ENCODE results near the gene SORL1. TPM values are rescaled to one million over a fixed set of nuclear protein-coding genes. Genes with fewer than 3 reads are reported as not detected.

Gene SORL1
- total and polyA plus RNA-seq, 2 donors from 2014 or later, result 15.2 to 74.2 TPM

DNA sequence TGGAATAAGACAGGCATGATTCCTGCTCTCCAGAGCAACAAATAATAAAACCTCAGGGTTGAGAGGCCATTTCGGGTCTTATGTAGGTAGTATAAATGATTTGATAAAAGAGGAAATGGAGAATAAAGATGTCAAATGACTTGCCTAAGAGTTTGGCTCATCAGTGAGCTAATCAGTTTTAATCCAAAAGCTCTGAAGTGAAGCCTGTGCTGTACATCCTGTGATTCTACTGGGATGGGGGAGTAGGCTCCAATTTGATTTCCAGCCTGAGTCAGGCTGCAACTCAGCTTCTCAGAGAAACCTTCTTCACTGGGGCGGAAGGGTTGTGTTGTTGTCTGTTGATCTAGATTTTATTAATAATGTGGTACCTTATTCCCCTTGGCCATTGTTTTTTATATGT lies 192.9 kb downstream of the SORL1 start:
- no peak overlapping the region for H3K4me3 ChIP-seq (ENCODE audit: low read length in 3 of 3)
- intact Hi-C loops (cut with DNase I), result no loop called here
- no peaks in the 10 kb centered on the region for H3K4me1 ChIP-seq (ENCODE audit: control insufficient read depth in 2 of 3, insufficient read depth in 2 of 3, low read depth in 1 of 3, low read length in 3 of 3)
- no peak for DNase-seq
- H3K9ac ChIP-seq (ENCODE audit: low read length in 3 of 3), result no peak overlapping the region
- no peaks in the 10 kb centered on the region for H3K27me3 ChIP-seq (ENCODE audit: control insufficient read depth, insufficient read depth, low read length)
- TF ChIP-seq, protein P1, sequence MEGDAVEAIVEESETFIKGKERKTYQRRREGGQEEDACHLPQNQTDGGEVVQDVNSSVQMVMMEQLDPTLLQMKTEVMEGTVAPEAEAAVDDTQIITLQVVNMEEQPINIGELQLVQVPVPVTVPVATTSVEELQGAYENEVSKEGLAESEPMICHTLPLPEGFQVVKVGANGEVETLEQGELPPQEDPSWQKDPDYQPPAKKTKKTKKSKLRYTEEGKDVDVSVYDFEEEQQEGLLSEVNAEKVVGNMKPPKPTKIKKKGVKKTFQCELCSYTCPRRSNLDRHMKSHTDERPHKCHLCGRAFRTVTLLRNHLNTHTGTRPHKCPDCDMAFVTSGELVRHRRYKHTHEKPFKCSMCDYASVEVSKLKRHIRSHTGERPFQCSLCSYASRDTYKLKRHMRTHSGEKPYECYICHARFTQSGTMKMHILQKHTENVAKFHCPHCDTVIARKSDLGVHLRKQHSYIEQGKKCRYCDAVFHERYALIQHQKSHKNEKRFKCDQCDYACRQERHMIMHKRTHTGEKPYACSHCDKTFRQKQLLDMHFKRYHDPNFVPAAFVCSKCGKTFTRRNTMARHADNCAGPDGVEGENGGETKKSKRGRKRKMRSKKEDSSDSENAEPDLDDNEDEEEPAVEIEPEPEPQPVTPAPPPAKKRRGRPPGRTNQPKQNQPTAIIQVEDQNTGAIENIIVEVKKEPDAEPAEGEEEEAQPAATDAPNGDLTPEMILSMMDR (IDR thresholded peaks at IDR 0.05; ENCODE audit: borderline replicate concordance, extremely low read depth, insufficient read depth), result no peak
- H3K9me3 ChIP-seq (ENCODE audit: control insufficient read depth in 2 of 3, insufficient read depth in 1 of 3, low read length in 3 of 3), result no peaks in the 10 kb centered on the region
- no peak overlapping the region for H3K27ac ChIP-seq (ENCODE audit: low read depth in 2 of 2, low read length in 2 of 2)
- FAIRE-seq, result no peak
- no peaks in the 10 kb centered on the region for H3K36me3 ChIP-seq (ENCODE audit: control insufficient read depth in 2 of 3, insufficient read depth in 3 of 3, low read length in 3 of 3)

DNA sequence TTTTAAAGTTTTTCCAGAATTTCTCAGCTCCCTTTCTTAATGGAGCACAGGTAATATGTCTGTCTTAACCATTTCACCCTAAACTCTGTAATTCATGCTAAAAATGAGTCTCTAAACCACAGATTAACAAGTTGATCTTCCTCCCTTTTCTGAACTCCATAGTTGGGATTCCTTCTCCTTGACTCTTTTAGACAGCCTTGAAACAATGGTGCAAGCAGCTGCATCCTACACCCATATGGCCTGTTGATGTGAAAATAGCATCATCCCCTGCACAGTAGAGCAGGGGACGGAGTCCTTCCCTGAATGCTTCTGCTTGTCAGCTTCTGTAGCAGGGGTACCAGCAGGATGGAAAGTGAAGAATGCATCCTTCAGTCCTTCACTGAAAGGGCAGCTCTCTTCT lies 193.5 kb downstream of the SORL1 start:
- intact Hi-C loops (cut with DNase I), result no loop called here
- Histone ChIP-seq H3K27me3 (ENCODE audit: control insufficient read depth, insufficient read depth, low read length) (no peaks in the 10 kb centered on the region), H3K27ac (ENCODE audit: low read depth in 2 of 2, low read length in 2 of 2) (no peak overlapping the region), H3K9ac (ENCODE audit: low read length in 3 of 3) (no peak overlapping the region), H3K4me3 (ENCODE audit: low read length in 3 of 3) (no peak overlapping the region), H3K4me1 (ENCODE audit: control insufficient read depth in 2 of 3, insufficient read depth in 2 of 3, low read depth in 1 of 3, low read length in 3 of 3) (no peaks in the 10 kb centered on the region), H3K36me3 (ENCODE audit: control insufficient read depth in 2 of 3, insufficient read depth in 3 of 3, low read length in 3 of 3) (no peaks in the 10 kb centered on the region), H3K9me3 (ENCODE audit: control insufficient read depth in 2 of 3, insufficient read depth in 1 of 3, low read length in 3 of 3) (no peaks in the 10 kb centered on the region)
- no peak for FAIRE-seq
- no peak for DNase-seq
- TF ChIP-seq, protein P1 (IDR thresholded peaks at IDR 0.05; ENCODE audit: borderline replicate concordance, extremely low read depth, insufficient read depth), result no peak

DNA sequence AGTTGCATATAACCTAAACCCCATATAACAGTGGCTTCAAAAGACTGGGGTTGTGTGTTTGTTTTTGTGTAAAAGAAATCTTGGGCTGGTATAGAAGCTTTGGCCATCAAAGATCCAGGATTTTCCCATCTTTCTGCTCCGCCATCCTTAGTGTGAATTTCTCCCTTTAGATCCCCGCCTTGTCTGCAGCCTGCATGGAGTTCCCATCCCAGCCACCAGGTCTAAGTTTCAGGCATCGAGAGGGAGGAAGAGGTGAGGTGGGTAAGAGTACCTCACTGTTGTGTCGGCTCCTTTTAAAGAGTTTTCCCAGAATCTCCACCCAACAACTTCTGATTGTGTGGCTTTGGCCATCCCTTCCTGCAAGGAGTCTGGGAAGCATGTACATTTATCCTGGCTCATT lies 196.2 kb downstream of the SORL1 start:
- no peaks in the 10 kb centered on the region for H3K9me3 ChIP-seq (ENCODE audit: control insufficient read depth in 2 of 3, insufficient read depth in 1 of 3, low read length in 3 of 3)
- DNase-seq, result no peak
- no peak overlapping the region for H3K4me3 ChIP-seq (ENCODE audit: low read length in 3 of 3)
- H3K27ac ChIP-seq (ENCODE audit: low read depth in 2 of 2, low read length in 2 of 2), result no peak overlapping the region
- no peaks in the 10 kb centered on the region for H3K36me3 ChIP-seq (ENCODE audit: control insufficient read depth in 2 of 3, insufficient read depth in 3 of 3, low read length in 3 of 3)
- TF ChIP-seq, protein P1 (IDR thresholded peaks at IDR 0.05; ENCODE audit: borderline replicate concordance, extremely low read depth, insufficient read depth), result no peak
- FAIRE-seq, result no peak
- H3K9ac ChIP-seq (ENCODE audit: low read length in 3 of 3), result no peak overlapping the region
- no peaks in the 10 kb centered on the region for H3K4me1 ChIP-seq (ENCODE audit: control insufficient read depth in 2 of 3, insufficient read depth in 2 of 3, low read depth in 1 of 3, low read length in 3 of 3)
- H3K27me3 ChIP-seq (ENCODE audit: control insufficient read depth, insufficient read depth, low read length), result no peaks in the 10 kb centered on the region
- intact Hi-C loops (cut with DNase I), result no loop called here

DNA sequence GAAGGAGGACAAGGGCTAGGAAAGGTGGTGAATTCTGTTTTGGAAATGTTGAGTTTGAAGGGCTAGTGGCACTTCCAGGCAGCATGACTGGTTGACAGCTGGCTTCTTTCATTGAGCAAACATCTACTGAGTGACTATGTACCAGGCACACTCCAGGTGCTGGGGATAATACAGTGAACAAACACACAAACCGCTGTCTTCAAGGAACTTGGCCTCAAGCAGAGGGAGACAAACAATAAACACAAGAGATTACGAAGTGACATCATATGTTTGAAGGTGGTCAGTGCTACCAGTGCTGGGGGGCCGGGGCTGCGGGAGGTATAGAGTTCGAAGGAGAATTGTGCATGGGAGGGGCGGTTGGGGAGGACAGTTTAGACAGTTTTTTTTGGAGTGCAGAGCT lies 197.7 kb downstream of the SORL1 start:
- TF ChIP-seq, protein P1 (IDR thresholded peaks at IDR 0.05; ENCODE audit: borderline replicate concordance, extremely low read depth, insufficient read depth), result no peak
- Histone ChIP-seq H3K4me1 (ENCODE audit: control insufficient read depth in 2 of 3, insufficient read depth in 2 of 3, low read depth in 1 of 3, low read length in 3 of 3) (peaks cover 0 to 2% (median 0%) of the 10 kb centered on the region in 3 donors), H3K9ac (ENCODE audit: low read length in 3 of 3) (no peak overlapping the region), H3K9me3 (ENCODE audit: control insufficient read depth in 2 of 3, insufficient read depth in 1 of 3, low read length in 3 of 3) (no peaks in the 10 kb centered on the region), H3K27me3 (ENCODE audit: control insufficient read depth, insufficient read depth, low read length) (no peaks in the 10 kb centered on the region), H3K27ac (ENCODE audit: low read depth in 2 of 2, low read length in 2 of 2) (no peak overlapping the region), H3K4me3 (ENCODE audit: low read length in 3 of 3) (no peak overlapping the region), H3K36me3 (ENCODE audit: control insufficient read depth in 2 of 3, insufficient read depth in 3 of 3, low read length in 3 of 3) (no peaks in the 10 kb centered on the region)
- DNase-seq (no peak), FAIRE-seq (no peak)
- intact Hi-C loops (cut with DNase I), result loop anchor here (10.0 kb wide), 1 partner anchor 855 kb away; no protein-coding TSS in a partner anchor
